GM23338 (cell line): ENCODE data around the gene SRRM2. TPM values are rescaled to one million over a fixed set of nuclear protein-coding genes. Genes with fewer than 3 reads are reported as not detected.

Experiments
- ATAC-seq: fragments of 200-7000 bp; cut with Tn5 transposase; 3 replicates; pipeline ENCODE4 v1.9.1; 2020
- DNase-seq: peaks from one replicate; pipeline ENCODE4 v3.0.0-alpha.2; 2015; ENCODE audit warnings: low spot score
- H2AFZ ChIP-seq: fragments of 200-600 bp; sonication (generic); 2 replicates; pipeline ENCODE4 v1.8.0; 2016; ENCODE audit warnings: antibody characterized with exemption, mild to moderate bottlenecking, moderate library complexity
- H3F3A ChIP-seq: fragments of 200-600 bp; sonication (generic); replicated peaks from 2 replicates; pipeline ENCODE4 v1.8.0; 2017; ENCODE audit warnings: antibody characterized with exemption, mixed run types, low read depth
- H3K27ac ChIP-seq: fragments of 200-600 bp; sonication (generic); 2 replicates; pipeline ENCODE4 v1.6.1; 2016; ENCODE audit warnings: low read depth
- H3K27me3 ChIP-seq: fragments of 200-600 bp; sonication (generic); 2 replicates; pipeline ENCODE4 v1.8.0; 2016; ENCODE audit warnings: mild to moderate bottlenecking, mixed run types, moderate library complexity; ENCODE audit not compliant: insufficient read depth
- H3K36me3 ChIP-seq: fragments of 200-600 bp; sonication (generic); 2 replicates; pipeline ENCODE4 v1.8.0; 2016; ENCODE audit warnings: mild to moderate bottlenecking; ENCODE audit not compliant: insufficient read depth
- H3K4me1 ChIP-seq: fragments of 200-600 bp; sonication (generic); 2 replicates; pipeline ENCODE4 v1.8.0; 2016; ENCODE audit warnings: mild to moderate bottlenecking, moderate library complexity; ENCODE audit not compliant: insufficient read depth
- H3K4me2 ChIP-seq: fragments of 200-600 bp; sonication (generic); 2 replicates; pipeline ENCODE4 v1.7.1; 2017; ENCODE audit warnings: mixed run types
- H3K4me3 ChIP-seq: fragments of 200-600 bp; sonication (generic); 2 replicates; pipeline ENCODE4 v1.6.1; 2016; ENCODE audit warnings: mixed run types
- H3K79me2 ChIP-seq: fragments of 200-600 bp; sonication (generic); replicated peaks from 2 replicates; pipeline ENCODE4 v1.8.0; 2017; ENCODE audit warnings: mild to moderate bottlenecking; ENCODE audit not compliant: insufficient read depth
- H3K9me2 ChIP-seq: fragments of 200-600 bp; sonication (generic); 2 replicates; pipeline ENCODE4 v1.8.0; 2017; ENCODE audit not compliant: insufficient read depth
- H4K20me1 ChIP-seq: fragments of 200-600 bp; sonication (generic); replicated peaks from 2 replicates; pipeline ENCODE4 v1.8.0; 2017; ENCODE audit warnings: mild to moderate bottlenecking; ENCODE audit not compliant: insufficient read depth
- H3K27ac Mint-ChIP-seq: 2 replicates; pipeline ENCODE4 v1.8.0; 2020; ENCODE audit warnings: inconsistent platforms, mild to moderate bottlenecking, moderate library complexity, mixed read lengths
- H3K27me3 Mint-ChIP-seq: 3 replicates; pipeline ENCODE4 v1.8.0; 2022; ENCODE audit warnings: low read depth, mild to moderate bottlenecking, moderate library complexity, mixed read lengths, inconsistent platforms; ENCODE audit not compliant: insufficient read depth, poor library complexity
- H3K36me3 Mint-ChIP-seq: 3 replicates; pipeline ENCODE4 v1.8.0; 2021; ENCODE audit warnings: low read depth, mild to moderate bottlenecking, inconsistent platforms, moderate library complexity, mixed read lengths
- H3K4me1 Mint-ChIP-seq: 3 replicates; pipeline ENCODE4 v1.8.0; 2020; ENCODE audit warnings: mild to moderate bottlenecking, inconsistent platforms, mixed read lengths
- H3K4me3 Mint-ChIP-seq: 3 replicates; pipeline ENCODE4 v1.8.0; 2021; ENCODE audit warnings: moderate library complexity, mild to moderate bottlenecking, inconsistent platforms, mixed read lengths
- H3K9me3 Mint-ChIP-seq: 3 replicates; pipeline ENCODE4 v1.8.0; 2020; ENCODE audit warnings: moderate library complexity, mild to moderate bottlenecking, inconsistent platforms, mixed read lengths
- CREB1 ChIP-seq: fragments of 250-450 bp; sonication (Bioruptor Pico); IDR thresholded peaks from 2 replicates; pipeline ENCODE4 v1.5.0; 2020; ENCODE audit warnings: low read depth, mild to moderate bottlenecking, moderate library complexity
- ETS1 ChIP-seq: IDR thresholded peaks from 2 replicates; pipeline ENCODE4 v1.6.1; 2016; ENCODE audit warnings: antibody characterized with exemption
- EZH2 ChIP-seq: fragments of 200-600 bp; sonication (generic); IDR thresholded peaks from one replicate; pipeline ENCODE4 v1.8.0; 2017; ENCODE audit warnings: antibody characterized with exemption, mild to moderate bottlenecking, low read depth; ENCODE audit not compliant: unreplicated experiment
- EZH2phosphoT487 ChIP-seq: fragments of 200-600 bp; sonication (generic); IDR thresholded peaks from one replicate; pipeline ENCODE4 v1.8.1; 2018; ENCODE audit warnings: antibody characterized with exemption; ENCODE audit not compliant: unreplicated experiment
- JUNB ChIP-seq: IDR thresholded peaks from one replicate; pipeline ENCODE4 v1.6.1; 2016; ENCODE audit warnings: antibody characterized with exemption; ENCODE audit not compliant: unreplicated experiment
- NANOG ChIP-seq: IDR thresholded peaks from 2 replicates; pipeline ENCODE4 v1.6.1; 2016; ENCODE audit warnings: antibody characterized with exemption, borderline replicate concordance
- POLR2AphosphoS5 ChIP-seq: IDR thresholded peaks from 2 replicates; pipeline ENCODE4 v1.6.1; 2016; ENCODE audit warnings: antibody characterized with exemption, low read depth
- STAT1 ChIP-seq: IDR thresholded peaks from one replicate; pipeline ENCODE4 v1.6.1; 2016; ENCODE audit warnings: antibody characterized with exemption; ENCODE audit not compliant: unreplicated experiment
- ZNF114 ChIP-seq: fragments of 250-450 bp; sonication (Bioruptor Pico); IDR thresholded peaks from 2 replicates; pipeline ENCODE4 v1.5.0; 2020; ENCODE audit warnings: mild to moderate bottlenecking, moderate library complexity
- ZNF331 ChIP-seq: fragments of 250-450 bp; sonication (Bioruptor Pico); IDR thresholded peaks from 2 replicates; pipeline ENCODE4 v1.5.0; 2020; ENCODE audit warnings: low read depth, mild to moderate bottlenecking, moderate library complexity
- polyA plus RNA-seq: library from polyadenylated mRNA; unstranded; fragments of >200 nt; fragmentation: Nextera tagmentation; extraction: Ambion mirVana; gene quantifications from 2 replicates; pipeline ENCODE4 v1.2.1, GENCODE V29; 2016
- total RNA-seq: library from RNA; depleted of rRNA; stranded (reverse); fragments of >200 nt; shearing (Covaris generic); gene quantifications from 2 replicates; pipeline ENCODE4 v1.2.3, GENCODE V29; 2014
- TF ChIP-seq, protein P1 (sequence below): IDR thresholded peaks from one replicate; pipeline ENCODE4 v1.6.1; 2018; ENCODE audit warnings: antibody characterized with exemption; ENCODE audit not compliant: unreplicated experiment
- TF ChIP-seq, protein P2 (sequence below): fragments of 250-450 bp; sonication (Bioruptor Pico); IDR thresholded peaks from 2 replicates; pipeline ENCODE4 v1.5.0; 2020; ENCODE audit warnings: mild to moderate bottlenecking, moderate library complexity
- TF ChIP-seq, protein P3 (sequence below), 2 experiments: fragments of 200-600 bp in 1 of 2; sonication (generic) in 1 of 2; conservative IDR thresholded peaks; 2 replicates each; pipeline versions ENCODE4 v1.5.1 to v1.6.1; 2016 to 2017; ENCODE audit warnings: antibody characterized with exemption in 2 of 2, low read depth in 2 of 2, mild to moderate bottlenecking in 2 of 2, moderate library complexity in 1 of 2

Gene SRRM2
- total and polyA plus RNA-seq, 2 experiments from 2014 or later, result 308 to 893 TPM

DNA sequence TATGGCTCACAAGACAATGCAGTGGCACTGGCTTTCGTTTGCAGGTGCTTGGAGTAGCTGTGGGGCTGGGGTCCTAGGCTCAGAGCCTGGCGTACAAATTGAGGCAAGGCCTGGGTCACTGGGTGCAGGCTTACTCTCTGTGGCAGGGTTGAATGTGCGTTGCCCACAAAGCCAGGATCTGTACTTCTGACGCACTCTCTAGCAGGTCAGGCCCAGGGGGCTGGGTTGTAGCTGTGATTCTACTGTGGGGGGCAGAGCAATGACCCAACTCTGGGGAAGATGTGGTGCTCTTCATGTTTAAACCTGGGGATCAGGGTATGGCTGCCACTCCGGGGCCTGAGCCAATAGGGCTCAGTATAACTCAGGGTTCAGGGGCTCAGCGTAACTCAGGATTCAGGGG, 58.2 kb downstream of the SRRM2 start:
- Histone ChIP-seq H3K36me3 (no peaks in the 10 kb centered on the region), H3K27ac (no peak overlapping the region), H3K4me3 (no peak overlapping the region), H3K4me1 (no peaks in the 10 kb centered on the region; the same call in 1 of the 2 replicates), H3K9me2 (no peaks in the 10 kb centered on the region), H3K27me3 (no peaks in the 10 kb centered on the region), H3K79me2 (no peaks in the 10 kb centered on the region), H2AFZ (no peak overlapping the region), H3F3A (no peaks in the 10 kb centered on the region), H3K4me2 (no peak overlapping the region), H4K20me1 (no peaks in the 10 kb centered on the region)
- no peaks in the 10 kb centered on the region for H3K9me3 Mint-ChIP-seq
- H3K4me1 Mint-ChIP-seq, result no peaks in the 10 kb centered on the region; the same call in 2 of the 3 replicates
- DNase-seq (no peak), ATAC-seq (no peak)
- peaks cover 14% of the 10 kb centered on the region for H3K27me3 Mint-ChIP-seq
- H3K4me3 Mint-ChIP-seq, result no peak overlapping the region
- H3K27ac Mint-ChIP-seq, result no peak overlapping the region; the same call in 1 of the 2 replicates
- TF ChIP-seq POLR2AphosphoS5 (no peak), JUNB (no peak), NANOG (no peak), ZNF114 (CRISPR knock-in tag) (no peak), CREB1 (no peak), ETS1 (no peak), EZH2phosphoT487 (no peak), ZNF331 (no peak), EZH2 (no peak), STAT1 (no peak)
- TF ChIP-seq, protein P1, sequence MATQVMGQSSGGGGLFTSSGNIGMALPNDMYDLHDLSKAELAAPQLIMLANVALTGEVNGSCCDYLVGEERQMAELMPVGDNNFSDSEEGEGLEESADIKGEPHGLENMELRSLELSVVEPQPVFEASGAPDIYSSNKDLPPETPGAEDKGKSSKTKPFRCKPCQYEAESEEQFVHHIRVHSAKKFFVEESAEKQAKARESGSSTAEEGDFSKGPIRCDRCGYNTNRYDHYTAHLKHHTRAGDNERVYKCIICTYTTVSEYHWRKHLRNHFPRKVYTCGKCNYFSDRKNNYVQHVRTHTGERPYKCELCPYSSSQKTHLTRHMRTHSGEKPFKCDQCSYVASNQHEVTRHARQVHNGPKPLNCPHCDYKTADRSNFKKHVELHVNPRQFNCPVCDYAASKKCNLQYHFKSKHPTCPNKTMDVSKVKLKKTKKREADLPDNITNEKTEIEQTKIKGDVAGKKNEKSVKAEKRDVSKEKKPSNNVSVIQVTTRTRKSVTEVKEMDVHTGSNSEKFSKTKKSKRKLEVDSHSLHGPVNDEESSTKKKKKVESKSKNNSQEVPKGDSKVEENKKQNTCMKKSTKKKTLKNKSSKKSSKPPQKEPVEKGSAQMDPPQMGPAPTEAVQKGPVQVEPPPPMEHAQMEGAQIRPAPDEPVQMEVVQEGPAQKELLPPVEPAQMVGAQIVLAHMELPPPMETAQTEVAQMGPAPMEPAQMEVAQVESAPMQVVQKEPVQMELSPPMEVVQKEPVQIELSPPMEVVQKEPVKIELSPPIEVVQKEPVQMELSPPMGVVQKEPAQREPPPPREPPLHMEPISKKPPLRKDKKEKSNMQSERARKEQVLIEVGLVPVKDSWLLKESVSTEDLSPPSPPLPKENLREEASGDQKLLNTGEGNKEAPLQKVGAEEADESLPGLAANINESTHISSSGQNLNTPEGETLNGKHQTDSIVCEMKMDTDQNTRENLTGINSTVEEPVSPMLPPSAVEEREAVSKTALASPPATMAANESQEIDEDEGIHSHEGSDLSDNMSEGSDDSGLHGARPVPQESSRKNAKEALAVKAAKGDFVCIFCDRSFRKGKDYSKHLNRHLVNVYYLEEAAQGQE, result no peak
- TF ChIP-seq, protein P2, sequence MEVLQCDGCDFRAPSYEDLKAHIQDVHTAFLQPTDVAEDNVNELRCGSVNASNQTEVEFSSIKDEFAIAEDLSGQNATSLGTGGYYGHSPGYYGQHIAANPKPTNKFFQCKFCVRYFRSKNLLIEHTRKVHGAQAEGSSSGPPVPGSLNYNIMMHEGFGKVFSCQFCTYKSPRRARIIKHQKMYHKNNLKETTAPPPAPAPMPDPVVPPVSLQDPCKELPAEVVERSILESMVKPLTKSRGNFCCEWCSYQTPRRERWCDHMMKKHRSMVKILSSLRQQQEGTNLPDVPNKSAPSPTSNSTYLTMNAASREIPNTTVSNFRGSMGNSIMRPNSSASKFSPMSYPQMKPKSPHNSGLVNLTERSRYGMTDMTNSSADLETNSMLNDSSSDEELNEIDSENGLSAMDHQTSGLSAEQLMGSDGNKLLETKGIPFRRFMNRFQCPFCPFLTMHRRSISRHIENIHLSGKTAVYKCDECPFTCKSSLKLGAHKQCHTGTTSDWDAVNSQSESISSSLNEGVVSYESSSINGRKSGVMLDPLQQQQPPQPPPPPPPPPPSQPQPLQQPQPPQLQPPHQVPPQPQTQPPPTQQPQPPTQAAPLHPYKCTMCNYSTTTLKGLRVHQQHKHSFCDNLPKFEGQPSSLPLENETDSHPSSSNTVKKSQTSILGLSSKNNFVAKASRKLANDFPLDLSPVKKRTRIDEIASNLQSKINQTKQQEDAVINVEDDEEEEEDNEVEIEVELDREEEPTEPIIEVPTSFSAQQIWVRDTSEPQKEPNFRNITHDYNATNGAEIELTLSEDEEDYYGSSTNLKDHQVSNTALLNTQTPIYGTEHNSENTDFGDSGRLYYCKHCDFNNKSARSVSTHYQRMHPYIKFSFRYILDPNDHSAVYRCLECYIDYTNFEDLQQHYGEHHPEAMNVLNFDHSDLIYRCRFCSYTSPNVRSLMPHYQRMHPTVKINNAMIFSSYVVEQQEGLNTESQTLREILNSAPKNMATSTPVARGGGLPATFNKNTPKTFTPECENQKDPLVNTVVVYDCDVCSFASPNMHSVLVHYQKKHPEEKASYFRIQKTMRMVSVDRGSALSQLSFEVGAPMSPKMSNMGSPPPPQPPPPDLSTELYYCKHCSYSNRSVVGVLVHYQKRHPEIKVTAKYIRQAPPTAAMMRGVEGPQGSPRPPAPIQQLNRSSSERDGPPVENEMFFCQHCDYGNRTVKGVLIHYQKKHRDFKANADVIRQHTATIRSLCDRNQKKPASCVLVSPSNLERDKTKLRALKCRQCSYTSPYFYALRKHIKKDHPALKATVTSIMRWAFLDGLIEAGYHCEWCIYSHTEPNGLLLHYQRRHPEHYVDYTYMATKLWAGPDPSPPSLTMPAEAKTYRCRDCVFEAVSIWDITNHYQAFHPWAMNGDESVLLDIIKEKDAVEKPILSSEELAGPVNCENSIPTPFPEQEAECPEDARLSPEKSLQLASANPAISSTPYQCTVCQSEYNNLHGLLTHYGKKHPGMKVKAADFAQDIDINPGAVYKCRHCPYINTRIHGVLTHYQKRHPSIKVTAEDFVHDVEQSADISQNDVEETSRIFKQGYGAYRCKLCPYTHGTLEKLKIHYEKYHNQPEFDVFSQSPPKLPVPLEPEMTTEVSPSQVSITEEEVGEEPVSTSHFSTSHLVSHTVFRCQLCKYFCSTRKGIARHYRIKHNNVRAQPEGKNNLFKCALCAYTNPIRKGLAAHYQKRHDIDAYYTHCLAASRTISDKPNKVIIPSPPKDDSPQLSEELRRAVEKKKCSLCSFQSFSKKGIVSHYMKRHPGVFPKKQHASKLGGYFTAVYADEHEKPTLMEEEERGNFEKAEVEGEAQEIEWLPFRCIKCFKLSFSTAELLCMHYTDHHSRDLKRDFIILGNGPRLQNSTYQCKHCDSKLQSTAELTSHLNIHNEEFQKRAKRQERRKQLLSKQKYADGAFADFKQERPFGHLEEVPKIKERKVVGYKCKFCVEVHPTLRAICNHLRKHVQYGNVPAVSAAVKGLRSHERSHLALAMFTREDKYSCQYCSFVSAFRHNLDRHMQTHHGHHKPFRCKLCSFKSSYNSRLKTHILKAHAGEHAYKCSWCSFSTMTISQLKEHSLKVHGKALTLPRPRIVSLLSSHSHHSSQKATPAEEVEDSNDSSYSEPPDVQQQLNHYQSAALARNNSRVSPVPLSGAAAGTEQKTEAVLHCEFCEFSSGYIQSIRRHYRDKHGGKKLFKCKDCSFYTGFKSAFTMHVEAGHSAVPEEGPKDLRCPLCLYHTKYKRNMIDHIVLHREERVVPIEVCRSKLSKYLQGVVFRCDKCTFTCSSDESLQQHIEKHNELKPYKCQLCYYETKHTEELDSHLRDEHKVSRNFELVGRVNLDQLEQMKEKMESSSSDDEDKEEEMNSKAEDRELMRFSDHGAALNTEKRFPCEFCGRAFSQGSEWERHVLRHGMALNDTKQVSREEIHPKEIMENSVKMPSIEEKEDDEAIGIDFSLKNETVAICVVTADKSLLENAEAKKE (CRISPR knock-in tag), result no peak
- TF ChIP-seq, protein P3, sequence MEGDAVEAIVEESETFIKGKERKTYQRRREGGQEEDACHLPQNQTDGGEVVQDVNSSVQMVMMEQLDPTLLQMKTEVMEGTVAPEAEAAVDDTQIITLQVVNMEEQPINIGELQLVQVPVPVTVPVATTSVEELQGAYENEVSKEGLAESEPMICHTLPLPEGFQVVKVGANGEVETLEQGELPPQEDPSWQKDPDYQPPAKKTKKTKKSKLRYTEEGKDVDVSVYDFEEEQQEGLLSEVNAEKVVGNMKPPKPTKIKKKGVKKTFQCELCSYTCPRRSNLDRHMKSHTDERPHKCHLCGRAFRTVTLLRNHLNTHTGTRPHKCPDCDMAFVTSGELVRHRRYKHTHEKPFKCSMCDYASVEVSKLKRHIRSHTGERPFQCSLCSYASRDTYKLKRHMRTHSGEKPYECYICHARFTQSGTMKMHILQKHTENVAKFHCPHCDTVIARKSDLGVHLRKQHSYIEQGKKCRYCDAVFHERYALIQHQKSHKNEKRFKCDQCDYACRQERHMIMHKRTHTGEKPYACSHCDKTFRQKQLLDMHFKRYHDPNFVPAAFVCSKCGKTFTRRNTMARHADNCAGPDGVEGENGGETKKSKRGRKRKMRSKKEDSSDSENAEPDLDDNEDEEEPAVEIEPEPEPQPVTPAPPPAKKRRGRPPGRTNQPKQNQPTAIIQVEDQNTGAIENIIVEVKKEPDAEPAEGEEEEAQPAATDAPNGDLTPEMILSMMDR (conservative IDR thresholded peaks at IDR 0.05; ENCODE audit: low read depth in 2 of 2), result no peak
- H3K36me3 Mint-ChIP-seq, result no peaks in the 10 kb centered on the region
